CD4-positive, alpha-beta T cell treated with Interleukin-1 beta for 1 hour (primary cell): ENCODE data around the gene PRELID3B.
"Not testable (repeated sequence)": the region's sequence is repeated elsewhere in the genome, so short reads cannot be mapped to it uniquely, and the experiment has no call there.

Experiments
- DNase-seq, 2 donors: peaks; one replicate each; pipeline ENCODE4 v3.0.0-alpha.2; 2020 to 2022

Gene PRELID3B

DNA sequence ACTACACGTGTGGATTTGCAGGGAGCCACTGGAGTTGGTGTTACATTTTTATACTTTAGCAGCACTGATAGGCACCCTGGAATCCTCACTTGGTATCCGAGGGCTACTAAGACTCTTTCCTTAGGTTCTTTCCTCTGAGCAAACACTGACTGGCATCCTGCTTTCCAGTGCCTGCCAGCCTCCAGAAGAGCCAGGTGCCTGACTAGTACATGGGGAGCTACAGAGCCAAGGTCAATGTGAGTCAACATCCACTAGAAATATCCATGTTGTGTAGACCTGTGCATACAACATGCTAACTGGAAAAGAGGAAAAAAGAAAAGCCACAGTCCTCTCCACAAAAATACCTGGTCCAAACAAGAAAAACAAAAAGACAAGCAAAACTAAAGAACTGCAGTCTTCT, 17.5 kb downstream of the PRELID3B start:
- DNase-seq = no peak

DNA sequence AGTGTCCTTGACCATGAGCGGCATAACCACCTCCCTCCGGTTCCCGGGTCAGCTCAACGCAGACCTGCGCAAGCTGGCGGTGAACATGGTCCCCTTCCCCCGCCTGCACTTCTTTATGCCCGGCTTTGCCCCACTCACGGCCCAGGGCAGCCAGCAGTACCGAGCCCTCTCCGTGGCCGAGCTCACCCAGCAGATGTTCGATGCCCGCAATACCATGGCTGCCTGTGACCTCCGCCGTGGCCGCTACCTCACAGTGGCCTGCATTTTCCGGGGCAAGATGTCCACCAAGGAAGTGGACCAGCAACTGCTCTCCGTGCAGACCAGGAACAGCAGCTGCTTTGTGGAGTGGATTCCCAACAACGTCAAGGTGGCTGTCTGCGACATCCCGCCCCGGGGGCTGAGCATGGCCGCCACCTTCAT, 18.5 kb downstream of the PRELID3B start:
- no peak for DNase-seq

DNA sequence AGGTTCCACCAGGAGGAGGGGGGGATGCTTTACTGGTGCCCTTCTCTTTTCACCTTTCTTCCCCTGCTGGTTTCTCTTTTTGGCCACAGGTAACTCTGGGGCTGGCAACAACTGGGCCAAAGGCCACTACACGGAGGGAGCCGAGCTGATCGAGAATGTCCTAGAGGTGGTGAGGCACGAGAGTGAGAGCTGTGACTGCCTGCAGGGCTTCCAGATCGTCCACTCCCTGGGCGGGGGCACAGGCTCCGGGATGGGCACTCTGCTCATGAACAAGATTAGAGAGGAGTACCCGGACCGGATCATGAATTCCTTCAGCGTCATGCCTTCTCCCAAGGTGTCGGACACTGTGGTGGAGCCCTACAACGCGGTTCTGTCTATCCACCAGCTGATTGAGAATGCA, 19.0 kb downstream of the PRELID3B start:
- no peak for DNase-seq

DNA sequence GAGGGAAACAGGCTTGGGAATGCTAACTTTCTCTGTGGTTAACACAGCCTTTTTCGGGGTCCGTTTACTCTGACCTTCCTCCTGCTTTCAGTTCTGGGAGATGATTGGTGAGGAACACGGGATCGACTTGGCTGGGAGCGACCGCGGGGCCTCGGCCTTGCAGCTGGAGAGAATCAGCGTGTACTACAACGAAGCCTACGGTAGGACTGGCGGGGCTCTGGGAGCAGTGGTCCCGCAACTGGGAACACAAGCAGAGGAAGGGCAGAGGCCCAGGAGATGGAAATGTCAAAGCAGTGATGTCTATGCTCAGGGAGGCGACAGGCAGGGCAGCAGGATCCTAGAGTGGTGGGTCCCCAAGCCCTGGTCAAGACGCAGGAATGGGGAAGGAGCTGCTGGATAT, 19.8 kb downstream of the PRELID3B start:
- no peak for DNase-seq

DNA sequence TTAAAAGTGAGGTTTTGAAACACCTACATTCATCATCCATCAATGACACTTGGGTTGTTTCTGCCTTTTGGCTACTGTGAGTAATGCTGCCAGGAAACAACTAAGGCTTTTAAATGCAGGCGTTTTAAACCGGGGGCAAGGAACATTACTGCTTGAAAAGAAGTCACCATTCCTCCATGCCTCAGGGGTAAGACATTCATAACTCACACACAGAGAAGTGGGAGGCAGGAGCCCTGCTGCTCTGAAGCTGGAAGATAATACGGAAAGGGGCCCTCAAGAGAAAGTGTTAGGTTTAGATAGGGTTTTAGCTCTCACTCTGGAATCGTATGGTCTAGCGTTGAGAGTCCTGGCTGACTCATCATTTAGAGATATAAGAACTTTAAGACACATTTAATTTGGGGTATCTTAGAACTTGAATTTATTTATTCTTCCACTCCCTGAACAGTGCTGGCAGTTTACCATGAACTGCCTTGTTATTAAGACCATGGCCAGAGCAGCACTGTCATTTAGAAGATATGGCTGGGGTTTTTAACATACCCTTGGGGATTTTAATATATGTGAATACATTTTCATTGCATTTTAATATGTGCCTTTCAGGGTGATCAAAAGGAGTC, 21.5 kb downstream of the PRELID3B start:
- no peak for DNase-seq

DNA sequence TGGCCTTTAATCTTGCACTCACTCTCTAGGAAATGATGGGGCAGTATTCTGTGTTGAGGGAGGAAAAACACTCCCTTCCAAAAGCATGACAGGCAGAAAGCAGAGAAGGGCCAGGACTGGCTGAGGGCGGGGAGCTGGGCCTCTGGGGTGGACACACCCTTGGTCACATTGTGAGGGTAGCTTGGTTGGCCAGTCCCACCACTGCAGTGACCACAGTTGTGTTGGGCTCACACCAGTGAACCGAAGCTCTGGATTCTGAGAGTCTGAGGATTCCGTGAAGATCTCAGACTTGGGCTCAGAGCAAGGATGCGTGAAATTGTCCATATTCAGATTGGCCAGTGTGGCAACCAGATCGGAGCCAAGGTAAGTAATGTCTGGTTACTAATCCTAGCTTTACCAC, 23.4 kb downstream of the PRELID3B start, which contains the start of gene TUBB1:
Gene TUBB1, plus strand, starts transcription at position 213 of the 400 bp plus-strand sequence. Its CDS starts 94 bp downstream, at position 307.
- no peak for DNase-seq

DNA sequence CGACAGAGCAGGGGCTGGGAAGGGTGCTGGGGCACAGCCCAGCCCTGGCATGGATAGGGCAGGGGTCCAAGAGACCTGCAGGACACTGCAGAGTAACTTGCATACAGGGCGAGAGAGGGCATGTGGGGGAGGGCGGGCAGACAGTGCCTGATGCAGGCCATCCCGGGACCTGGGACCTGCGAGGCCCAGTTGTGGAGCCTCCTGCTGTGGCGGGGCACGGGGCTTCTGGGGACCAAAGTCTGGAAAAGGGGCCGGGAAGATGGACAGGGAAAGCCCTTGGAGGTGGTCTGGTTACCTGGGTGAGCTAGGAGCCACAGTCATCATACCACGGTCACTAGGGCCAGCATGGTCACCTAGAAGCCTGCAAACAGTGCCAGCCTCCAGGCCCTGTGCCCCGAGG, 23.8 kb downstream of the PRELID3B start:
- DNase-seq = no peak

DNA sequence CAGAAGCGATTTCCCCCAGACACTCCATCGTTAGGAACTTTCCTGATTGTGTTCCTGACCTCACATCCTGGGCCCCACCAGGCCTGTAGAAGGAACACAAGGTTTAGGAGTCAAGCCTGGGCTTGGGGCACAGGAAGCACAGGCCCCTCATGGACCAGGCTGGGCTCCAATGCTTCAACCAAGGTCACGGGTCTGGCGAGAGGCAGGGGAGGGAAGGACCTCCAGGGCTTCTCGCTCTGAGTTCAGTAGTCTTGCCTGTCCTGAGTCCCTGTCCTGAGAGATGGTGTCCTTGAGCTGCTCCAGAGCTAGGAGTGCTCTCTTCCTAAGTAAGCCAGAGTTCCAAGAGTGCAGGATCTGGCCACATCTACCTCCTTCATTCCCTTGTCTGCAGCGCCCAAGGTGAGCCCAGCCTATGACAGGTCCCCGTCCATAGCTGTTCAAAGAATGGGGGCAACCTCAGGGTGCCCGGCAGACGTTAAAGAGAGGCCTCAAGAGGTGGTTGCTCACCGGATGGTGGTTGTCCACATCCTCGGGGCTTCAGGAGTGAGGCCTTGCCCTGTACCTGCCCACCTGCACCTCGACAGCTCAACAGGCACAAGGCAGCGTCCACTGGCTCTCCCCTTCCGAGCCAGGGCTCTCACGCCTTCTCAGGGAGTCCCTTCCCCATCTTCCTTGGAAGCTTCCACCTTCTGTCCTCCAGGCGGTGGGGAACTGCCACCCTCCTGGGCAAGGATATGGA, 24.9 kb downstream of the PRELID3B start:
- DNase-seq = no peak

DNA sequence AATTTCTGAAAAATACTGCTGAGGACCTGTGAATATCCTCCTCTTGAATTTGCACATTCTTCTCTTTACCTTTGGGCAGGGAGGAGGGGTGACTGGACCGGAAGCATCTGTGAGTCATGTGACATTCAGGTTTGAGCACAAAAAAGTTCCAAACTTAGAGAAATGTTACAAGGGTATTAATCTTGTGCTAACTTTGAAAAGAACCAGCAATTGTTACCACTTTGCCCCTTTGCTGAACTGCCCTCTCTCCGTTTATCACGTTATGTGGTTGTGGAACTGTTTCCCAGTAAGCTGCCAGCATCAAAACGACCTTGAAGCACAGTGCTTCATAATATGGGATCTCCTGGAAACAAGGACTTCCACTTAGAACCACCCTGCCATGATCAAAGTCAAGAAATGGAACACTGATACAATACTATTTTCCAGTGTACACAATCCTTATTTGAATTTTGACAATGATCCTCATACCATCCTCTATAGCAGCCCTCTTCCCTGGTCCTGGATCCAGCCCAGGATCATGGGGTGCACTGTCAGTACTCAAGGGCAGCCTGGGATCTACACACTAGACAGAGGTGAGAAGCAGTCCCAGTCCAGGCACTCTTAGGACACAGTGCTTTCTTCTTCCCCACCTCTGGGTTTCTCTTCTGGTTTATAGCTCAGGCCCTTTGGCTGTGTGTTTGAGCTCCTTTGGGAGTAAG, 25.6 kb downstream of the PRELID3B start:
- DNase-seq = no peak

DNA sequence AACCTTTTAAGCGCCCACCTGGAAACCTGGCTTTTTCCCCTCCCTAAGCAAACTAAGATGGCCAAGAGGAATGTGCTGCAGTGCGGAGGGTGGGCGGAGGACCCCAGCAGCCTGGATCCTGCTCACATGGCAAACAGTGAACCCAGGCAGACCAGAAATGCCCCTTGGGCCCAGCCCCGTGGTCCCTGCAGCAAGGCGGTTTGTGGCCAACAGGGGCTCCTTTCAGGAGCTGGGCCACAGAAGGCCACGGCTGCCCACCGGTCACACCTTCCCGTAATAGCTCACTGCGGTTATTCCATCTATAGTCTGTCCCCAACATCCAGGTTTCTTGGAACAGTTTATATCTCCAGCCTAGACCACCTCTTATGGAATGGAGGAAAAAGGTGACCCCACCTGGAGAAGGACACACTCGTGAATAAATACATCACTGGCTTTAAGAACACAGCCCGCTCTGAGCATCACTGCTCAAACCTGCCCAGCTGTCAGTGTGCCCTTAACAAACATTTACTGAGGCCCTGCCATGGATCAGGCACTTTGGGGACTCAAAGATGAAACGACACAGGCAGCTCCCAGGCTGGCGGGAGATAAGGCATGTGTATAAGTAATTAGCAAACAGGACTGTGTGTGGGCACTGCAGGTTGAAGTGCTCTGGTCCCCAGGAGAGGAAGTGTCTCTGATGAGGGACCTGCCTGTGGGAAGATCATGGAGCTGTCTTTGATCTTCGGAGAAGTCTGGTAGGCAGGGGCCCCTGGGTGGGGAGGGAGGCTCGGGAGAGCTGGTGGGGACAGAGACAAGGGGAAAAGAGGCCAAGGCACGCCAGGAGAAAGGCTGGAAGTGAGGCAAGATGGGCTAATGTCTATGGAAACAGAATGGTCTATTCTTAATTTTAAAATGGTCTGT, 26.5 kb downstream of the PRELID3B start:
- DNase-seq = no peak

DNA sequence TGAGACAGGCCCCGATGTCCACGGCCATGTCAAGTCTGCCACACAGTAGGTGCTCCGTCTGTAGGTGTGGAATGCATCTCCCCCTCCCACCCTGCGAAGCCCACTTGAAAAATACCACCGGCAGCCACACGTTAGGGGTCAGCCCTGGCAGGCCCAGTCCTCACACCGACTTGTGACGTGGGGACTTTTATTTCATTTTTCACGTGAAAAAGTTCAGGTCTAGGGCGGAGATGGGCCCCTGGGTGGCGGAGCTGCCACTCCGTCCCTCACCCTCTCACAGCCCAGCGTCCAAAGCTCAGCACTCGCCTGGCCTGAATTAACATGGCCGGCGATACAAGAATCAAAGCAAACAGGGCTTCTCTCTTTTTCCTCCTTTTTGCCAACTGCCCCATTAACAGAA, 27.2 kb downstream of the PRELID3B start:
- no peak for DNase-seq

DNA sequence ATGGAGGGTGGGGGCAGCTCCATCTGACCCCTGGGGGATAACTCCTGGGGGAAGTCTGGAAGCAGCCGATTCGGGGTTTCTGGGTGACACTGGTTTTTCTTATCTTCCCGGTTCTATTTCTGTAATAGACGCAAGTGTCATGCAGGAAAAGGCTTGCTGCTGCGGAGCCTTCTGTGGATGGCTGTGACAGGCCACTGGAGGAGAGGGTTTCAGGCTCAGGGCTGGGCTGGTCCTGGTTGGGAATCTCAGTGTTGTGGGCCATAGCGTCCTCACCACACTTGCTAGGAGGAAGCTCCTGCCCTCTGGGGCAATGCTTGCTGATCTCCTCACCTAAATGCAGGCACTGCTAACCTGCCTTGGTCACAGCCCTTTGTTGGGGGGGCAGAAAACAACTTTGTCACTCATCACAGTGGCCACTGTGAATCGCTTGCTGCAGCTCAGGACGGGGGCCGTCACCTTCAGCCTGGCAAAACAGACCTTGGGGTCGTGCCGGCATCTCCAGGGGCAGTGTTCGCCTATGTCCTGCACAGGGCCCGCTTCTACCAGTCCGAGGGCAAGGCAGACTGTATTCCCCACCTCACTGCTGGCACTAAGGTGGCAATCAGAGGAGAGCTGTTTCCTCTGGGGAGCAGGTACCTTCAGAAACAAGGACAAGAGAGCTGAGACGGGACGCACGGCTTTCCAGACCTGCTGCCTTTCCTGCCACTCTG, 27.8 kb downstream of the PRELID3B start:
- DNase-seq = no peak

DNA sequence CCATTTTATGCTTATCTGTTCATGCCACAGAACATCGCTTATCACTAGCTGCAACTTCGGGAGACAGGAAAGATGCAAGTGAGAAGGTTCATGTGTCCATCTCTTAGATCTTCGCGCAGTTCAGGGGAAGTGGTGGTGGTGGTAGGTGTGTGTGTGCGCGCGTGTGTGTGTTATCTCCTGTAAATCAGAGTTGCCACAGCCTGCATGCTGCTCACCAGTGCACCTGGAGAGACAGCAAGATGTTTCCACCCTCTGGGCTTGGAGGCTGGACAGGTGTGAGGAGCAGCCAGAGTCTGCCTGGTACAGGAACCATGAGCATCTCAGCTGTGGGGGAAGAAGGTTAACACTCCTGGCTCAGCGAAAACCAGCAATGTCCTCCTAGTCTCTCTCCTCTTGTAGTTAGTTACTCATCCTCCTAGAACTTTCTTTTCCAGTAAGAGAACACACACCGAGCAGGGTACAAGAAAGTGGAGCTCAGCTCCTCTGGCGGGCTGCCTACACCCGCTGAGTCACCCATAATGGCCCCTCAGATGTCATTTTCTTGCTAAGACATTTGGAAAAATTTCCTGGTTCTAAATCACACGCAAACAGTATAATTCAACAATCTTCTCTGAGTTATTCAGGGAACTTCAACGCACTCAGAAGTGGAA, 28.5 kb downstream of the PRELID3B start:
- peak in 1 of 2 donors; percentile 29 for DNase-seq

DNA sequence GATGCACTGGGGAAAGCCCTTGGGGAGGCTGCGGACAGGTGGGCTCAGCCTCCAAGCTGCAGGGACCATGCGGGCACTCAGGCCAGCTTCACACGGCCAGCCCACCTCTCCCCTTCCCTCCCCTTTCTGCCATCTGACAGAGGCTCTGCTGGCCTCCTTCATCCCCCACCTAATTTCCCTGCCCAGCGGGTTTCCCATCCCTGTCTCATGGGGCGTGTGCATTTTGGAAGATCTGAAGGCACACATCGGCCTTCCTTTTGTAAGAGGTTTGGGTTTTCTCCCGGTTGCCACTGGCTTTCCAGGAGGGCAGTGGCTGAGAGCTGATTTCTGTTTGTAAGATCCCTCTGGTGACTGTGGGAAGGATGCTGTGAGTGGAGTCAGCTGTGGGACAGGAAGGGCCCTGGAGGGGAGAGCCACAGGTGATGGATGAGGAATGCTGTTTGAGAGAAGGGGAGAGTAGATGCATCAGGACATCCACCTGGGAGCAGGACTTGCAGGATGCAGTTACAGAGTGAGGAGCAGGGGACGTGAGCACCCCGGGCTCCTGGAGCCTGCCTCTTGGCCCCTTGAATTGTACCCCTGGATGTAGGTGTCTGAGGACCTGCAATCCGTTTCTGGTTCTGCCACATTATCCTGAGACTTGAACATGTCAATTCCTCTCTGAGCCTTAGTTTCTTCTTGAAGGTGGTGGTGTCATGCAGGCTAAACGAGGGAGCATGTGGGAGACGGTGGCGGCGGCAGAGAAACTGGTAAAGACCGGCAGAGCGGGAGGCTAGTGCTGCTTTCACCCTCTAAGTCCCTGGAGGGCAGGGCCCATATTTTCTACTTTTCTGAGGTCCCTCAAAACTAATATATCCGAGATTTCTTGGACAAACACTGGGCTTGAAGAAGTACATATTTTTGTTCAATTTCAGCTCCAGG, 29.3 kb downstream of the PRELID3B start:
- no peak for DNase-seq

DNA sequence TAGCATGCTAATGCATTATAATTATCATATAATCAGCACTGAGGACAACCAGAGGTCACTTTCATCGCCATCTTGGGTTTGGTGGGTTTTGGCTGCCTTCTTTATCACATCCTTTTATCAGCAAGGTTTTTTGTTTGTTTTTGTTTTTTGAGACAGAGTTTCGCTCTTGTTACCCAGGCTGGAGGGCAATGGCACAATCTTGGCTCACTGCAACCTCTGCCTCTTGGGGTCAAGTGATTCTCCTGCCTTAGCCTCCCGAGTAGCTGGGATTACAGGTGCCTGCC, 30.8 kb downstream of the PRELID3B start:
- not testable (repeated sequence) for DNase-seq

DNA sequence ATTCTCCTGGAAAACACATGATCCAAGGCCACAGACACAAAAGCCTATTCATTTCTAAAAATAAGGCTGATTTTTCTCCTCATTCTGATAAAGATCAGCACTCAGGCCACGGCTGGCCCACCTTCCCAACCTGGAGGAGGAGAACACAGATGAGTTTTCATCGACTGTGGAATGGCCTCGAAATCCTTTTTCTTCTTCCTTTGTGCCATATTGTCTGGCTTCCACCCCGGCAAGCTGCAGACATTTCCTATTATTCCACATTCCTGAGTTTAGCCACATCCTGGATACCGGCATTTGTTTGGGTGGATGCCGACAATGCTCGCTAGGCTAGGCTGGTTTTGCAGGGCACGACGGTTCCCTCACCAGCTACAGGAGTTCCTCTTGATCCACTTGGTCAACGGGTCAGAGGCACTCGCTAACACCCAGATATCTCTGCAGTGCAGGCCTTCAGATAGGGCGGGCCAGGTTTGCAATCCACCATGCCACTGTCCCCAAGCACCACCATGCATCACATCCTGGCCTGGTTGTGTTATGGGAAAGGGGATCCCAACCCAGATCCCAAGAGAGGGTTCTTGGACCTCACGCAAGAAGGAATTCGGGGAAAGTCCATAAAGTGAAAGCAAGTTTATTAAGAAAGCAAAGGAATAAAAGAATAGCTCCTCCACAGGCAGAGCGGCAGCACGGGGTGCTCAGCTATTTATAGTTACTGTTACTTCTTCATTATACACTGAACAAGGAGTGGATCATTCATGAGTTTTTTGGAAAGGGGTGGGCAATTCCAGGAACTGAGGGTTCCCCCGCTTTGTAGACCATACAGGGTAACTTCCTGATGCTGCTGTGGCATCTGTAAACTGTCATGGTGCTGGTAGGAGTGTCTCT, 31.4 kb downstream of the PRELID3B start:
- DNase-seq = no peak

DNA sequence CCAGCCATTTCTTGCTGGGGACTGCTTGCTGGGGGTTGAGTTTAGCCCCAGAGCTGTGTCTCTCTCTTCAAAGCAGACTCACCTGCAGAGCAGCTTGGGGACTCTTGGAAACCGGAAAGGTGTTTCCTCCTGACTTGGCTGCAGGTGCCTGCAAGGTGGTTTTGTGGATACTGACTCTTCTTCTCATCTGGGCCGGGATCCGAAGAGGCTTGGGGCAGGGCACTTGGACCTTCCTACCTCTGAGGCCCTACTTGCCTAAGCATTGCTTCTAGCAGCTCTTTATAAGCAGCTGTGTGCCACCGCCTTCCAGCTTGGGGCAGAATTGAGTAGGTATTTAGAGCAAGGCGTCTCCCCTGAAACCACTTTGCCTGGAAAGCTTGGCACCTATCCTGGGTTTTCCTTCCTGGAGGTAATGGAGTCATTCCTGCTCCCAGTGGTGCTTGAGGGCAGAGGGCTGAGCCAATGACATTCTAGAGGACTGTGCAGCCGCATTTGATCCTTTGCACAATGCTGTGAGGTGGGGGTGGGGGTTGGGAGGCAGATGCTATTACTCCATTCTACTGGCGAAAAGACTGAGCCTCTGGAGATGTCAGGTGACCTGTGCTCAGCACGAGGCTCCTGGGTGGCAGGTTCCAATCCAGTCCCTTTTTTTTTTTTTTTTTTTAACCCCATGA, 32.1 kb downstream of the PRELID3B start:
- DNase-seq = no peak

DNA sequence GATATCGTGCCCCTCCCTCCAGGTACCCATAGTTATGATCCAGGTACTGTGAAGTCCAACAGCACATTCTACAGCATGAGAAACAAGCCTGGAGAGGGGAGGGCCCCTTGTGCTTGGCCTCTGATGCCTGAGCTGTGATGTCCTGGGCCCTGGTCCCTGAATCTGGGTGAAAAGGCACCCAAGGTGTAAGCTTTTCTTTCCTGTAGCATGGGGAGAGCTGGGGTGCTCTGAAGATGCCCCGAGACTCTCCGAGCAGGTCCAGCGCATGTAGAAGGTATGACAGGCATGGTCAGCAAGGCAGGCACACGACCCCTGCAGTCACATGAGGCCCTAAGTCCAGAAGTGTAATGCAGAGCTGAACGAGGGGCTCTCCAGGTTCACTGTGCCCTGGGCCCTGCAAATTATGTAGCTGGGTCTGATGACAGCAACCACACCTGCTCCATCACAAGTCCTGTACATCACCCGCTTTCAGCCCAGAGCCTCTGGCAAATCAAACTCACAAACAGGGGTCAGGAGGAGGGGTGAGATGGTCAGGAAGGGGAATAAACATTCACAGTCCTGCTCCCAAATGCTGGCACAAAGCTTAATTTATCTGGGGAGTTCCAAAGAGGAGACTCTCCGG, 33.8 kb downstream of the PRELID3B start:
- DNase-seq = no peak
